Measurements from ENCODE around the gene DHRS4L2.
"Not testable (repeated sequence)": the region's sequence is repeated elsewhere in the genome, so short reads cannot be mapped to it uniquely, and the experiment has no call there.

Gene DHRS4L2

DNA sequence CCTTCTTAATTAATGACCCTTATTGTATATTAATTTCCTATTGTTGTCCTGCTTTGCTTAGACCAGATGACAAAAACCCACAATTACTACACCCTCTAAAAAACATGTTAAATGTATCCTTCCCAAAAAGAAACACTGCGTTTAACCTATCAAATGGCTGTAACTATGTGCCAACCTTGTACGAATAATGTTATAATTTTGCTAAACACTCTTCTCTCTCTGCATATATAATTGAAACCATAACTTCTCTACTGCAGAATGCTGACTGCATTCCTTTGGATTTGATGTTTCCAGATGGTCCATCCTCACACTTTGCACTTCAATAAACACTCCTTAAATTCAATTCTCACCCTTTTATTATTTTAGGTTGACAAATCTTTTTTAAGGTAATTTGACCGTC lies 31.8 kb downstream of the DHRS4L2 start:
- not testable (repeated sequence) for DNase-seq

DNA sequence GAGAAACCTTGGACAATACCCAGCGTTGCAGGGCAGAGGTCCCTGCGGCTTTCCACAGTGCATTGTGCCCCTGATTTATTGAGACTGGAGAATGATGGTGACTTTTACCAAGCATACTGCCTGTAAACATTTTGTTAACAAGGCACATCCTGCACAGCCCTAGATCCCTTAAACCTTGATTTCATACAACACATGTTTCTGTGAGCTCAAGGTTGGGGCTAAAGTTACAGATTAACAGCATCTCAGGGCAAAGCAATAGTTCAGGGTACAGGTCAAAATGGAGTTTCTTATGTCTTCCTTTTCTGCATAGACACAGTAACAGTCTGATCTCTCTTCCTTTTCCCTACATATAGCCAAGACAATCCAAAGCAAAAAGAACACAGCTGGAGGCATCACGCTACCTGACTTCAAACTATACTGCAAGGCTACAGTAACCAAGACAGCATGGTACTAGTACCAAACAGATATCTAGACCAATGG lies 36.2 kb downstream of the DHRS4L2 start:
- not testable (repeated sequence) for DNase-seq

DNA sequence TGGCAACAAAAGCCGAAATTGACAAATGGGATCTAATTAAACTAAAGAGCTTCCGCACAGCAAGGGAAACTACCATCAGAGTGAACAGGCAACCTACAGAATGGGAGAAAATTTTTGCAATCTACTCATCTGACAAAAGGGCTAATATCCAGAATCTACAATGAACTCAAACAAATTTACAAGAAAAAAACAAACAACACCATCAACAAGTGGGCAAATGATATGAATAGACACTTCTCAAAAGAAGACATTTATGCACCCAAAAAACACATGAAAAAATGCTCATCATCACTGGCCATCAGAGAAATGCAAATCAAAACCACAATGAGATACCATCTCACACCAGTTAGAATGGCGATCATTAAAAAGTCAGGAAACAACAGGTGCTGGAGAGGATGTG lies 41.0 kb downstream of the DHRS4L2 start:
- not testable (repeated sequence) for DNase-seq

DNA sequence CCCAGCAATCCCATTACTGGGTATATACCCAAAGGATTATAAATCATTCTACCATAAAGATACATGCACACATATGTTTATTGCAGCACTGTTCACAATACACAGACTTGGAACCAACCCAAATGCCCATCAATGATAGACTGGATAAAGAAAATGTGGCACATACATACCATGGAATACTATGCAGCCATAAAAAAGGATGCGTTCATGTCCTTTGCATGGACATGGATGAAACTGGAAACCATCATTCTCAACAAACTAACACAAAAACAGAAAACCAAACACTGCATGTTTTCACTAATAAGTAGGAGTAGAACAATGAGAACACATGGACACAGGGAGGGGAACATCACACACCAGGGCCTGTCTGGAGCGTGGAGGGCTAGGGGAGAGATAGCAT lies 42.6 kb downstream of the DHRS4L2 start:
- DNase-seq = not testable (repeated sequence)

DNA sequence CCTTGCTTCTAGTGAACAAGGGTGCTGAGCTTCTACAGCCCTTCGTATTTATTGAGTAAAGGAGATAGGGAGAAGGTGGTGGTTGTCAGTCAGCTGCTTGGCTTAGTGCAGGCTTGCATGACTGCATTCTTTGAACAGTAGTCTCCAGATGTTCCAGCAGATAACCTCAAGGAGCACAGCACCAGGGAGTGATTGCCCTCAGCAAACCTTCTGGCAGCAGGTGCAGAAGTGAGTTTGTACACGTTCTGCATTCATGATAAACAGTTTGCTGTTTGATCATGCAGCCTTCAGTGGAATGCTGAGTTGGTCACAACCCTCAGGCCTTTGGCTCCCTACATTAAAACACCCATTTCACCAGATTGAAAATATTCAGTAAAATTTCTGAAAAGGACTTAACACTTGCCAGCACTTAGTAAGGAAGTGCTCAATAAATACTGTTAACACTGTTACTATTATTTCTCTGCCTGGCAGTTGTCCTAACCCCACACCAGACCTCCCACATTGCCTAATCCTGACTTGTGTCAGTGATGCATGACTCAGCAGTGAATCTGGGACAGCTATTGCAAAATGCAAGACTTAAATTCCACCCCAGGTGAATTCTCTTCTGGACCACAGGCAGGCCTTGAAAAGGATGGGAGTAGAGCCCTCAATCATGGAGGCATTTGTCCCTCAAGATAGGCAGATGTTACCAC lies 44.1 kb downstream of the DHRS4L2 start:
- no peak for DNase-seq

DNA sequence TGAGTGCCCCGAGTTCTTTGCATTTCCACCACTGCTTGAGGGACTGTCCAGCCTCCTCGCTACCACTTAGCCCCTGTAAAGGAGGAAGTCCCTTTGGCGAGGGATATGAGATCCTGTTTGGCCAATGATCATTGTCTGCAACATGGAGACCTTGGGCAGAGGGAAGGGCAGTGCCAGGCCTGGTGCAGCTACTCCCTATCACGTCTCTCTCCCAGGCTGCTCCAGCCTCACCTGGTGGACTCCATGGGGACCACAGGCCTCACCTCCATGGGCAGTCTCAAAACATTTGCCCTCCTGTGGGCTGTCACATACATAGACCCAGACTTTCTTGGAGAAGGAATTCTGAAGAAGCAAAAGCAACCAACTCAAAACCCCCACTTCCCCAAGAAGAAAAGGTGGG lies 47.0 kb downstream of the DHRS4L2 start:
- DNase-seq = not testable (repeated sequence)

DNA sequence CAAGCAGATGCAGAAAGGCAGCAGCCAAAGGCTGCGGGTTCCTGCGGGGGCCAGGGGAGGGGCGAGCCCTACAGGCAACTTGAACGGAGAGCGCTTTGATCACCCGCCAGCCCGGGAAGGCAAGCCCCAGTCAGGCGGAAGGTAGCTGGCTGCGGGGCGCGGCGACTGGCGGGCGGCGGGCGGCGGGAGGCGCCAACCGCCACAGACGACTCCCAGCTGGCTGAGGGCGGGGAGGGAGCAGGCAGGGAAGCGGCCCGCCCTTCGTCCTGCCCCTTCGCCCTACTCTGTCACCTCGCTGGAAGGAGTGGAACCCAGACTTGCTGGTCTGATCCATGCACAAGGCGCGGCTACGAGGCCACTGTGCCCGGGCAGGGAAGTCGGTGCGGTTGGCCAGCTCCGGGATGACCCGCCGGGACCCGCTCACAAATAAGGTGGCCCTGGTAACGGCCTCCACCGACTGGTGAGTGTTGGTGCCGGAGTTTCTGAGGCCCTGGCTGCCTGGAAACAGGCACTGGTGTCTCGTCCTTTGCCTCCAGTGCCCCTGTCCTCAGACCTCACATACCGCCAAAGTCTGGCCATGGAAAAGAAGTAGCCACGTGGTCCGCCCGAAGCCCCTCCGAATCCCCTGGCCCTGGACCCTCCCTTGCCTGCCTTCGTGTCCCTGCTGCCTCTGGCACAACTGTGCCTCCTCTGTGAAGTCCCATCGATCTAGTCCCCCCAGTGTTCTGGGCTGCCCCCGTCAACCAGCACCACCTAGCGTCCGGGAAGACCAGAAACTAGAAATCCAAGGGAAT lies 47.6 kb downstream of the DHRS4L2 start:
- peak; percentile 63 to 65 for DNase-seq

DNA sequence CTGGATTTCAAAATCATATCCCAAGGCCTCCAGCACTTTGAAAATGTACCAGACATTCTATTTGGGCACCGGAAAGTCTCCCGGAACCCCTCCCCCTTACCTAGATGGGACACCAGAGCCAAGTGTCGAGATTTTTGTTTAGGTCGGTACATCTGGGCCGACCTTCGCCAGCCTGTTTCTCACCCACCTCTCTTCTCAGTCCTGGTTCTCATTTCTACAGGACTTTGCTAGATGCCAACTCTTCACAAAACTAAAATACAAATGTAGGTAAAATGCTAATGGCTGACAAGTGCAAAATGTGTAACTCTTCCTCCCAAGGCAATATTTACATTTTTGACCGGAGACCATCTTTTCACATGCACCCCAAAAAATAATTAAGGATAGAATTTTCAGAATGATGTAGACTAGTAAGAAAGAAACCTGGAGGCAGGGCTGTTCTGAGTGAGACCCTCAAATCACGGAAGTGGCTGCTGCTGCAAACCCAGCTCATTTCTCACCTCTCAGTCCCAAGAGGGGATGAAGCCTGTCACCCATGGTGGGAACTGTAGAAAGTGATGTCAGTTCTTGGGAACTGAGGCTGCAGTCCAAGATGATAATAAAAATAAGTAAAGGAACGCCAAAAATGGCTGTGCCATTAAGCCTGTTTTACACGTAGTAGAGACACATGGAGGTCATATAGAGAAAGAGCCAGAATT lies 48.4 kb downstream of the DHRS4L2 start:
- DNase-seq = not testable (repeated sequence)

DNA sequence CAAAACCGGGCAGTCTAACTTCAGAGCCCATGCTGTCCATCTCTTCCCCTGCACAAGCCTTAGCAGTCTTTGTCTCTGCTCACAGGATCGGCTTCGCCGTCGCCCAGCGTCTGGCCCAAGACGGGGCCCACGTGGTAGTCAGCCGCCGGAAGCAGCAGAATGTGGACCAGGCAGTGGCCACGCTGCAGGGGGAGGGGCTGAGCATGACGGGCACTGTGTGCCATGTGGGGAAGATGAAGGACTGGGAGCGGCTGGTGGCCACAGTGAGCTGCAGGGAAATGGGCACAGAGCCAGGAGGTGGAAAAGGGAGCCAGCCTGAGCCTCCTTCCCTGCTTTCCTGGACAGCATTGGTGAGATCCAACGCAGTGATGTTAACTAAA lies 48.9 kb downstream of the DHRS4L2 start:
- DNase-seq = peak in 1 of 2 experiments; percentile 38

DNA sequence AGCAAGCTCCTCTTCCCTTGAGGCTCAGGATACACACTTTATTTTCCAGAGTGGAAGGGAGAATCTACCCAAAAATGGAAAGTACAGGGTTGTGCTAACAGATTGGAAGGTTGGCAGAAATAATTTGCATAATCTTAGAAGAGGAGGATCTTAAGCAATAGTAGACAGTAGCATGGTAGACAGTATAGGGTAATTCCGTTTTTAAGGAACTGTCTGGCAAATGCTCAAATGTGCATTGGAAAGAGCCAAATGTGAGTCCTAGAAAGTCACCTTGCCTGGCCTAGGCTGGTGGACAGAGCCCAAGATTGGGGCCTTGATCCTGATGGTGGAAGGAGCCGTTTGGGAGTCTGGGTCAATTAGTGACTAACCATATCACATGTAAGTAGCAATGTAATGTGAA lies 50.0 kb downstream of the DHRS4L2 start:
- no peak for DNase-seq

DNA sequence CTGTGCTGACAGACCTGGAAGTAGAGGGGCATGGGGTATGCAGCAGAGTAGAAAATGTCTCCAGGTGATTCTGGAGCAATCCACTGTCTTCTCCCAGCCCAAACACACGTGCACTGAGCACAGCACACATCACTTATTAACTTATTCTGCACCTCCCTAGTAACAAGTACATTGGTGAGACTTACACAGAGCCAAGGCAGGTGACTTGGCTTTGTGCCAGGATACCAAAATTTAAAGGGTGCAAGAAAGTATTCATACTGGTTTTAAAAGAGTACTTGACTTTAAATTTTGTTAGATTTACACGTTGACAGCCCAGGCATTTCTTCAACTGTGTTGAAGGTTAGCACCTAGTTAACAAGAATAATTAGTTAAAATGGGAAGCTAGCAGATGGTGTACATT lies 52.0 kb downstream of the DHRS4L2 start:
- DNase-seq = no peak

DNA sequence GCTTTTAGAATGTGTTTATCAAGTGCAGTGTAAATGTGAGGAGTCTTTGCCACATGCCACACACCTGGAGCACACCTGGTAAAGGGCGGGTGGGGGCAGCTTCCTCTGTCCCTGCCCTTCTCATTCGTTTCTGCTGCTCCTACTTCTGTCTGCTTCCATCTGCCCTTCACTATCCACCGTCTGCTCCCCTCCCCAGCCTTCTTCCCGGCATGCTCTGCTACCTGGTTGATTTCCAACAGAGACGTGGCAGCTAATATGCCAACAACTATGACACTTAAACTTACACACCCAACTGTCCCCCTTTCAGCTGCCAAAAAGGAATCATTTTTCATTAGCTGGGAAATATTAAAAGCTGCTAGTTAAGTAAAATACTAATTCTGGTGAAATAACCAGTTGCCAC lies 54.0 kb downstream of the DHRS4L2 start:
- DNase-seq = no peak

DNA sequence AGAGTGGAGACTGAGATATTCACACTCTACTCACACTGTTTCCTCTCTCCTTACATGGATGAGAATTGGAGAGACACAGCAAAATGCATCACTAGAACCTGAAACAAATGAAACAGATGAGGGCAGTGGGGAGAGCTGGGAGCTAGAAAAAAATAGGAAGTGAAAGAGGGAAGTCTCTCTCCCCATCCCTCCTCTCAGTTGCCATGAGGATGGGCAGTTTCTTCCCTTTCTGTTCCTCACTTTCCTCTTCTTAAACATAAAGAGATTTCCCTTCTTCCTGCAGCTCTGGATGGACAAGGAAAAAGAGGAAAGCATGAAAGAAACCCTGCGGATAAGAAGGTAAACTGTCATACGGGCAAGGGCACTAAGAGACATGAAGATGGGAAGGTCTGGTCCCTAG lies 60.3 kb downstream of the DHRS4L2 start:
- DNase-seq = not testable (repeated sequence)

DNA sequence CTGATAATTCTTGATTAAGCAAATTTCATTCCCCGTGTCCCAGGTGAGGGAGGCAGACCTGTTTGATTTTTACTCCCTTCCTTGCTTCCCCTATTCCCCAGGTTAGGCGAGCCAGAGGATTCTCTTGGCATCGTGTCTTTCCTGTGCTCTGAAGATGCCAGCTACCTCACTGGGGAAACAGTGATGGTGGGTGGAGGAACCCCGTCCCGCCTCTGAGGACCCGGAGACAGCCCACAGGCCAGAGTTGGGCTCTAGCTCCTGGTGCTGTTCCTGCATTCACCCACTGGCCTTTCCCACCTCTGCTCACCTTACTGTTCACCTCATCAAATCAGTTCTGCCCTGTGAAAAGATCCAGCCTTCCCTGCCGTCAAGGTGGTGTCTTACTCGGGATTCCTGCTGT lies 62.0 kb downstream of the DHRS4L2 start:
- not testable (repeated sequence) for DNase-seq

DNA sequence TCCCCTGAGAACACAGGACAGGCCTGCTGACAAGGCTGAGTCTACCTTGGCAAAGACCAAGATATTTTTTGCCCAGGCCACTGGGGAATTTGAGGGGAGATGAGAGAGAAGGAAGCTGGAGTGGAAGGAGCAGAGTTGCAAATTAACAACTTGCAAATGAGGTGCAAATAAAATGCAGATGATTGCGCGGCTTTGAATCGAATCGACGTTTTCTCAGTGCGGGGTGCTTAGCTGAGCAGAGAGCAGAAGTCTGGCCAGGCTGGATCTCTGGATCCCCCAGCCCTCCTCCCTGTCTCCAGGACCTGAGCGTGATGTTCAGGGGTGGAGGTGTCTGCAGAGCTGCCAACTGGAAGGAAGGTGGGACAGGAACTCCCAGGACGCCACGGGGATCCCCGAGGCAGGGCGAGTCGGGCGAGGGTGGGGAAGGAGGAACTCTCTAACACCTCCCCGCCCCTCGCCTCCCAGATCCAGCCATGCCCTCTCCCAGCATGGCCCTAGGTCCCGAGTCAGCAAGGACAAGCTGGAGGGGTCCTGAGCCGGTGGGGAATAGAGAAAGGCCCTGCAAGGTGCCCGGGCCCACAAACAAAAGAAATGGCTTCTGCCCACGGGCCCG lies 62.6 kb downstream of the DHRS4L2 start:
- no peak for DNase-seq

DNA sequence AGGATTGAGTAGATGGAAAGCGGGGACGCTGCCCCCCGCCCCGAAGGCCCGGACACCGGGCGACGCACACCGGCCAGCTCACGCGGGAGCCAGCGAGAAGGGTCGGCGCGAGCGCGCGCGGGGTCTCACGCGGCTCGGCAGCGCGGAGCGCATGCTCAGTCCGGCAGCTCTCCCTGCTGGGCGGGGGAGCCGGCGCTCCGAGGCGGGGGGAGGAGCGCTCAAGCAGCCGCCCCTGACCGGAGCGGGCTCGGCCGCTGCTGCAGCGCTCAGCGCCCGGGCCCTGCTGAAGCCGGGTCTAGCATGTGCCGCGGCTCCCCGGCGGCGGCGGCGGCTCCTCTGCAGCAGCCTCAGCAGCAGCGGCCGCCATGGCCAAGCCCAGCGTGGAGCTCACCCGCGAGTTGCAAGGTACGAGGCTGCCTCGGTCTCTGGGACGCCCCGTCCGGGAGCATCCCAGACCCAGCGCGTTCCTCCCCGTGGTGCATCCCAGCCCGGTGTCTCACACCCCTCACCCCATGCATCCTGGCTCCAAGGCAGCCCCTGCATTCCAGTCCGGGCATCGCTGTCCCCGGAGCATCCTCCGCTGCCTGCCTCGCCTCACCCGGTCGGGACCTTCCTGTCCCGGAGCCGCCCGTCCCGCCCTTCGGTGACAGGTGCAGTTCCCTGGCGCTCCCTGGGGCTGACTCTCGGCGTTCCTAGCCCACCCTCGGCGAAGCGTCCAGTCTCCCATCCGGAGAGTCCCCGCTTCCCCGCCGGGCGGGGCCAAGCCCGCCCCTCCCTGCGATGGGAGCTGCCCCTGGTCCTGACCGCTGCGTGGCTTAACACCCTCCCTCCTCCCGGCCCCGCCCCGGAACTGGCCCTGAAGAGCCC lies 63.3 kb downstream of the DHRS4L2 start, which contains the start of gene CARMIL3:
Gene CARMIL3, plus strand, starts transcription at position 221 of the 867 bp plus-strand sequence. Its CDS starts 145 bp downstream, at position 366.
- DNase-seq = peak; percentile 50 to 64

DNA sequence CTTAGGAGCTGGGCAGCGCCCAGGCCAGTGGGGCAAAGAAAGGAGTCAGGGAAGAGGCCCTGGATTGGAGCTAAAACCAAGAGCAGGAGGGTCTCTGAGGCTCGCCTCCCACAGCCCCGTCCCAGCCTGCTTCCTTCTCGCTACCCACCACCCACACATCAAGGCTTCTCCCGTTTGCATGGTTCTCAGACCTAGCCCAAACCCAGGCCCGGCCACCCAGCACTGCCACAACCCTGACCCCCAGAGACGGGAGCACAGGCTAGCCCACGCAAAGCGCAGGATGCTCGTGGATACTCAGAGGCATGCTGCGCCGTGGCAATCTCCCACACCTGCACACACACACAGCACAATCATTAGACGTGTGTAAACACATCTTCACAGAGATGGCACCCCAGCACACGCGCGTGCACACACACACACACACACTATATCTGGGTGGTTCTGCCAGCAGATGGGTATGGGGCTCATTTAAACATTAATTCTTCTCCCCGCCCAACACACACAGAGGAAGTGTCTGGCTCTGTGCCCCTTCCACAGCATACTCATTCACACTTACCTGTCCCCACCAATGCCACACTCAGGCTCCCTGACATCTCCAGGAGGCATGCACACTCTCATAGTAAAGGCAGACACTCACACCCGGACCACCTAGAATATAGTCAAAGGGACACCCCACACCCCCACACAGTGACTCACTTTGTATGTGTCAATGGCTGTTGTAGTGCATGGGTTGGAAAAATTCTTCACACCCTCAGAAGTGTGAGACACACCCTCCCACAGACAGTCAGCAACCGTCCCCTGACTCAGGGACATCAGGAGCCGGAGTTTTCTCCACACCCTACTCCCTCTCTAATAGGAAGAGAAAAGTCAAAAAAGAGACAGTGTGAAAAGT lies 64.2 kb downstream of the DHRS4L2 start:
- no peak for DNase-seq

DNA sequence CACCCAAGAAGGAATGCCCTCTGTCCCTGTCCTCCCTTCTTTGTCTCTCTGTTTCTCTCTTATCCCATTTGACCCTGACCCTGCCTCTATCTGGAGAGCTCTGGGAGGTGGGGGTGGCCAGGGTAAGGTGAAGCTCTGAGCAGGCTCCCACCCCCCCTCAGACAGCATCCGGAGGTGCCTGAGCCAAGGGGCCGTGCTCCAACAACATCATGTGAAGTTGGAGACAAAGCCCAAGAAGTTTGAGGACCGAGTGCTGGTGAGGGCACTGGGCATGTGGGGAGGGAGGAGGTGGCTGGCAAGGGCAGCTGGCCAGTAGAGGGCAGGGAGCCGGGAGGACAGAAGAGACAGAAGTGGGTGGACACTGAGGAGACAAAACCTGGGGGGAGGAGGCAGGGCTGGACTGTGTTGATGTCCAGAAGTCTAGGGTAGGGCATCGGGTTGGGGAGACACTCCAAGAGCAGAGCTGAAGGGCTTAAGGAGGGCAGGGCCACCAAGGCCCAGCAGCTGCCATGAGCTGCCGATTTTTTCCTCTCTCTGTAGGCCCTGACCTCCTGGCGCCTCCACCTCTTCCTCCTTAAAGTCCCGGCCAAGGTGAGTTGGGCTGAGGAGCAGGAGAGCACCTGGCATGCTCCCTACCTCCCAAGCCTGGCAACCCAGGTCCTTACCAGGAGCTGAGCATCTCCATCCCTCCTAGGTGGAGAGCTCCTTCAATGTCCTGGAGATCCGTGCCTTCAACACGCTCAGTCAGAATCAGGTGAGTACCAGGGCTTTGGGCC lies 65.0 kb downstream of the DHRS4L2 start:
- no peak for DNase-seq

DNA sequence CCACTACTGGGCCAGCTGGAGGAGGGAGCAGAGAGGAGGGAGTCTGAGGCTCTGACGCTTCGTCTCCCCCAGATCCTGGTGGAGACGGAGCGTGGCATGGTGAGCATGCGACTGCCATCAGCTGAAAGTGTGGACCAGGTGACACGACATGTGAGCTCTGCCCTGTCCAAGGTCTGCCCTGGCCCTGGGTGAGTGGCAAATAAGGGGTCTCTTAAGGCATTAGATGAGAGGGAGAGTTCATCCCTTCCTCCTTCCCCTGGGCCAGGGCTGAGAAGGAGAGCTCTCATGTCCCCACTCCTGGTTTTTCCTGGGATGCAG lies 65.6 kb downstream of the DHRS4L2 start:
- no peak for DNase-seq

DNA sequence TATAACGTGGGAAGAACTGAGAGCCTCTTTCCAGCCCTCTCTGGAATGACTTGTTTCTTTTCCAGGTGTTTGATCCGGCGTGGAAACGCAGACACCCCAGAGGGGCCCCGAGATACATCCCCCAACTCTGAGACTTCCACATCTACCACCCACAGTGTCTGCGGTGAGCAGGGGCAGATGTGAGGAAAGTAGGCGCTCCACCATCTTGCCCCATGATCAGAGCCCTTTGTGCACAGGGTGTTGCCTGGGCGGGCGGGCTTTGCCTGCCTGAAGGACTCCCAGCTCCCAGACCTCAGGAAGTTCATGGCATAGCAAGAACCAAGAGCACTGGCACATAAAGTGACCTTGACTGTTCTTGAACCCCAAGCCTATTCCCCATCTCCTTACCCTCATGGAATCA lies 65.9 kb downstream of the DHRS4L2 start:
- DNase-seq = no peak
